ENCODE data around the gene MCC.

The MCC gene

DNA sequence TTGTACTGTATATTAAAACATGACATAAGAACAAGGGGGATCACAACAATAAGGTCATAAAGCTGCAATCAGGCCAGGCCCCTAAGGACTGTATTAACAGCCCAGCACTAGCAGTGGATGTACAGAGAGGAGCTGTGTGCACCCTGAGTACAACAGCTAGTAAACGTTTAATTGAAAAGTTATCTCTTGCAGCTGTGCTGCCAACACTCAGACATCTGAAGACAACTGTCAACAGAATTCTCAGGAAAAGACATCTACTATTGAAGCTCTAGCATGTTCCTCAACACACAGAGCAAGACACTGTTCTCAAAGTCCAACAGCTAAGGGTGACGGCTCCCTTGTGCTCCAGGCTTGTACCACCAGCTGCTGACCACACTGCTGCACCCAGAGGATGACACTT lies 312.1 kb downstream of the MCC start:
- H3K27ac ChIP-seq: no peak overlapping the region
- no peak for TF ChIP-seq ZFX (IDR thresholded peaks at IDR 0.05)
- TF ChIP-seq, protein P1, sequence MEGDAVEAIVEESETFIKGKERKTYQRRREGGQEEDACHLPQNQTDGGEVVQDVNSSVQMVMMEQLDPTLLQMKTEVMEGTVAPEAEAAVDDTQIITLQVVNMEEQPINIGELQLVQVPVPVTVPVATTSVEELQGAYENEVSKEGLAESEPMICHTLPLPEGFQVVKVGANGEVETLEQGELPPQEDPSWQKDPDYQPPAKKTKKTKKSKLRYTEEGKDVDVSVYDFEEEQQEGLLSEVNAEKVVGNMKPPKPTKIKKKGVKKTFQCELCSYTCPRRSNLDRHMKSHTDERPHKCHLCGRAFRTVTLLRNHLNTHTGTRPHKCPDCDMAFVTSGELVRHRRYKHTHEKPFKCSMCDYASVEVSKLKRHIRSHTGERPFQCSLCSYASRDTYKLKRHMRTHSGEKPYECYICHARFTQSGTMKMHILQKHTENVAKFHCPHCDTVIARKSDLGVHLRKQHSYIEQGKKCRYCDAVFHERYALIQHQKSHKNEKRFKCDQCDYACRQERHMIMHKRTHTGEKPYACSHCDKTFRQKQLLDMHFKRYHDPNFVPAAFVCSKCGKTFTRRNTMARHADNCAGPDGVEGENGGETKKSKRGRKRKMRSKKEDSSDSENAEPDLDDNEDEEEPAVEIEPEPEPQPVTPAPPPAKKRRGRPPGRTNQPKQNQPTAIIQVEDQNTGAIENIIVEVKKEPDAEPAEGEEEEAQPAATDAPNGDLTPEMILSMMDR (conservative IDR thresholded peaks at IDR 0.05): no peak

DNA sequence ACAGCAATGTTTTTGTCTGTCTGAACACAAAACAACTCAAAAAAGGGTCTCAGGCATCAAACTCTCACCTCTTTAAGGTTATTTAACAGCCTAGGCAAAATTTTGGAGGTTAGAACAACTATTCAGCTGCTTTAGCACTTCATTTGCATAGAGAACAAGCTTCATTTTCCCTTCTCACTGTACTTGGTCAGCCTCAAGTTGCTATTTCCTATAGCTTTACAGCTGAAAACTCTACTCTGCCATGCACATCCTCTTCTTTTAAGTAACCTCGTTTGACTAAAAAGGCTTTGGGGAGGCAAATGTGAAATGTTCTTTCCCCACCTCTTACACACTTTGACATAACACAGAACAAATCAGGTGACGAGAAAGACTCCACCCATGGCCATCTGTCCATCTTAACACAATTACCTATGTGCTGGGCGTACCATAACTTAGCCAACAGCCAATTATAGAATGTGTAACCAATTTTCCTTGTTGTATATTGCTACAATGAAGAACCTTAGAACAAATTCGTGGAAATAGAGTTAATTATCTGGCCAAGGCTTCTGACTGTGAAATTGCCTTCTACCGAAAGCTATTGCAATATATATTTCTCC lies 315.9 kb downstream of the MCC start:
- H3K27ac ChIP-seq: no peak overlapping the region
- TF ChIP-seq, protein P1 (conservative IDR thresholded peaks at IDR 0.05): no peak
- TF ChIP-seq ZFX (IDR thresholded peaks at IDR 0.05): no peak

DNA sequence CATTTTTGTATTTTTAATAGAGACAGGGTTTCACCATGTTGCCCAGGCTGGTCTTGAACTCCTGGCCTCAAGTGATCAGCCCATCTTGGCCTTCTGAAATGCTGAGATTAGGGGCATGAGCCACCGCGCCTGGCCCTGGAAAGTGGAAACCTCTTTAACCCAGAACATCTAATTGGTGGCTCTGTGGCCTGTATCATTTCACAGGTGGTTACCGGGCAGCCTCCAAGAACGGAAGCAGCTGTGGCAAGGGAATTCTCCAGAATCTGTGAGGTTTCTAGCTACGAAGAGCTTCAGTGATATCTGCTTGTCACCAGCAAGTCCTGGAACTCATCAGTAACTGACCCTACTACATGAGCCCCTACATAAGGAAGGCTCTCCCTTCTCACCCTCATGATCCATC lies 316.7 kb downstream of the MCC start:
- no peak overlapping the region for H3K27ac ChIP-seq
- no peak for TF ChIP-seq ZFX (IDR thresholded peaks at IDR 0.05)
- TF ChIP-seq, protein P1 (conservative IDR thresholded peaks at IDR 0.05): no peak

DNA sequence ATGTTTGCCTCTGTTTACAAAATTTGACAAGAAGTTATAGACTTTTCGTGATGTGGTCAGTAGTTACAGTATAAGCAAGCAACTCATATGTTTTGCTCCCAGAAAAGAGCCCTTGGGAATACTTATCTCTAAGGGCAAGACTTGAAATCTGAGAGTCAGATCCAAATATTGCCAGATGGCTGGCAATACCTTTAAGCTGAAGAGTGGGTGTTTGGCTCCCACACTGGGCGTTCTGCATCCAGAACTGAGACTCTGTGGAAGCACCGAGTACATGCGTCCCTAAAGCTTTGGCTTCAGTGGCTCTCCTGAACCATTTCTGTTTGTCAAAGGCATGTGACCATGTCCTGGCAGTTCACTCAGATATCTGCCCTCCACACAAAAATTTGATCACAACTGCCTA lies 317.5 kb downstream of the MCC start:
- TF ChIP-seq, protein P1 (conservative IDR thresholded peaks at IDR 0.05): no peak
- TF ChIP-seq ZFX (IDR thresholded peaks at IDR 0.05): no peak
- H3K27ac ChIP-seq: no peak overlapping the region

DNA sequence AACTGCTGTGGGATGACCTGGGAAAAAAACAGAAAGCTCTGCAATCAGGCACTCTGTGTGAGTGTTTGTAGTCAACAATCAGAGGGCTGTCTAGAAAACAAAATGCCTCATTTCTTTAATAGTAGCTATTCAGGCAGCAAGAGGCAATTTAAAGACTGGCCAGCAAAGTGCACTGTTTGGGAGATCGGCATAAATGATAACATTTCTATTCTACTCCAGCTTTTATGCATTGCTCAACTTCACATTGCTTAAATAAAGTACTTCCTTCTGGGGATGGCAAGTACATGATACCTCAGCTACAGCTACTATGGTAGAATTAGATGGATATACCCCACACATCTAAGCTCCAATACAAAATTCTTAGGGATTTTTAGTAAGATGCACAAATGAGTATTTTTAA lies 318.5 kb downstream of the MCC start:
- TF ChIP-seq ZFX (IDR thresholded peaks at IDR 0.05): no peak
- TF ChIP-seq, protein P1 (conservative IDR thresholded peaks at IDR 0.05): no peak
- H3K27ac ChIP-seq: no peak overlapping the region

DNA sequence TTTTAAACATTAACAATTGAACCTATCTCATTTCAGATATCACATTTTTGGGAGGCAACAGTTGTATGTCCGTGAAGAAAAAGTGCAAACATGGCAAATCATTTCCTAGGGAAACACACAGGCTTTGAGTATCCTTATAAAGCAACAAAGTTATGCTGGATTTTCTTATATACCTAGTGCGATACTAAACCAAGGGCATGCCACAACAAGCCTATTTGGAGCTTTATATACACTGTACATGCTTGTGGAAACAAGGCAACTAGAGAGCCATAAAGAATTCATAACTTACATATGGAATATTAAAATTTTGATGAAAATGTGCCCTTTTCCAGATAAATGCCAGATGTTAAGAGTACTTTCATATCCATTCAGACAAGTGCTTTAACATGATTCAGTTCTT lies 320.3 kb downstream of the MCC start:
- TF ChIP-seq ZFX (IDR thresholded peaks at IDR 0.05): no peak
- TF ChIP-seq, protein P1 (conservative IDR thresholded peaks at IDR 0.05): no peak
- H3K27ac ChIP-seq: no peak overlapping the region

DNA sequence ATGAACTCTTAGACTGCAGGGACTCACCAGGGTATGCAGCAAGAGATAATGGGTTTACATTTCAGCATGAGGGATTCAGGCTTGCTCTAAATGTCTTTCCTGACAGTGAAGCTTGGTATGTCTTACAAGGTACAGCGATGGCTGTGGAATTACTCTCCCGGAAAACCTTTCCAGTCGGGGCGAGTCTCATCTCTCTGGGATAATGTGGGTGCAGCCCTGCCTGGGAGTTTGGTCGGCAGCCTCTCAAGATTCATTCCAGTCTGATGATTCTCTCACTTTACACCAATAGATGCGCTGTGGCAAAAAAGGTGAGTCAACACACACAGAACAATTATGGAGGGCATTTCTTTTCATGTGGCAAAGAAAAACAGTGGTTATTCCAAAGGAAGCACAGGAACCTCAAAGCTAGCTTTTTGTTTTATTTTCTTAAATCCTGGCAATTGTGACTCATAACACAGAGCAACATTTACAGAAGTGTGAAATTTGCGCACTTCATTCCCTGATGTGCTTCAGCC lies 321.3 kb downstream of the MCC start:
- TF ChIP-seq, protein P1 (conservative IDR thresholded peaks at IDR 0.05): no peak
- TF ChIP-seq ZFX (IDR thresholded peaks at IDR 0.05): no peak

More for the DNA sequence above, 321.3 kb downstream of the MCC start:
- H3K27ac ChIP-seq: no peak overlapping the region
